HG02852 (cell line): ENCODE results near the gene PMS2.
"Not testable (repeated sequence)": the region's sequence is repeated elsewhere in the genome, so short reads cannot be mapped to it uniquely, and the experiment has no call there.

Source experiments
- ATAC-seq: cut with Tn5 transposase; IDR thresholded peaks from one replicate; pipeline ENCODE4 v1.9.1; 2021; ENCODE audit warnings: mild to moderate bottlenecking, moderate library complexity; ENCODE audit not compliant: unreplicated experiment

PMS2 gene

GRCh38 chr7:6008668-6009611 is at the start of gene PMS2, which contains the start of gene AIMP2:
Gene PMS2, minus strand, starts transcription at chr7:6009049. Its CDS starts 30 bp downstream, at chr7:6009019.
Gene AIMP2, plus strand, starts transcription at chr7:6009272. Its CDS starts 92 bp downstream, at chr7:6009364.
- peak; percentile 94 for ATAC-seq

- no peak for ATAC-seq
These were observed 48.7 kb upstream of the PMS2 start for GRCh38 chr7:6057316-6058129.

- ATAC-seq, result no peak
These were observed 47.8 kb upstream of the PMS2 start for GRCh38 chr7:6056616-6057015.

GRCh38 chr7:6051185-6051584 is 42.3 kb upstream of the PMS2 start:
- not testable (repeated sequence) for ATAC-seq

GRCh38 chr7:6049780-6050179 is 40.9 kb upstream of the PMS2 start:
- ATAC-seq, result no peak

GRCh38 chr7:6035686-6036085 is 26.8 kb upstream of the PMS2 start:
- no peak for ATAC-seq

- no peak for ATAC-seq
These were observed 26.3 kb upstream of the PMS2 start for GRCh38 chr7:6035165-6035564.

- ATAC-seq, result no peak
These were observed 23.8 kb upstream of the PMS2 start for GRCh38 chr7:6032641-6033040.

- no peak for ATAC-seq
These were observed 23.3 kb upstream of the PMS2 start for GRCh38 chr7:6032167-6032566.

GRCh38 chr7:6031567-6031966 is 22.7 kb upstream of the PMS2 start:
- no peak for ATAC-seq

- ATAC-seq, result no peak
These were observed 22.1 kb upstream of the PMS2 start, which contains the start of gene ANKRD61 for GRCh38 chr7:6030988-6031387. Gene ANKRD61, plus strand, starts transcription at chr7:6031376. Its CDS starts 0 bp downstream, at chr7:6031376.

GRCh38 chr7:6028563-6028962 is 19.7 kb upstream of the PMS2 start:
- ATAC-seq, result no peak

GRCh38 chr7:6027806-6028365 is 19.0 kb upstream of the PMS2 start:
- no peak for ATAC-seq

GRCh38 chr7:6026820-6027311 is 18.0 kb upstream of the PMS2 start:
- ATAC-seq, result no peak

- peak; percentile 90 for ATAC-seq
These were observed 17.4 kb upstream of the PMS2 start for GRCh38 chr7:6026011-6026819.

GRCh38 chr7:6023974-6024435 is 15.2 kb upstream of the PMS2 start:
- ATAC-seq, result no peak

GRCh38 chr7:6022707-6023106 is 13.9 kb upstream of the PMS2 start:
- no peak for ATAC-seq

GRCh38 chr7:6020371-6021286 is 11.8 kb upstream of the PMS2 start:
- no peak for ATAC-seq

GRCh38 chr7:6016653-6016966 is 7.8 kb upstream of the PMS2 start:
- ATAC-seq, result no peak
